CD14-positive monocyte (primary cell): ENCODE measurements around the gene RIMS1. TPM values are rescaled to one million over a fixed set of nuclear protein-coding genes. Genes with fewer than 3 reads are reported as not detected.

Experiments
- DNase-seq, 3 donors: peaks; one replicate each; pipeline ENCODE4 v3.0.0-alpha.2; 2011 to 2022
- H2AFZ ChIP-seq: 2 replicates; pipeline ENCODE4 v1.6.0; 2012; ENCODE audit warnings: mild to moderate bottlenecking, low read depth, low read length, inconsistent platforms; ENCODE audit not compliant: insufficient read depth, poor library complexity, severe bottlenecking
- H3K27ac ChIP-seq, 2 donors: 1 replicate in 1 of 2; 2 replicates in 1 of 2; pipeline ENCODE4 v1.5.1; 2012 to 2013; ENCODE audit warnings: low read length in 2 of 2, control low read depth in 1 of 2, inconsistent platforms in 1 of 2, low read depth in 1 of 2, mild to moderate bottlenecking in 1 of 2
- H3K27me3 ChIP-seq, 2 donors: one replicate each; pipeline versions ENCODE4 v1.6.0 to v1.6.1; 2011 to 2013; ENCODE audit warnings: low read length in 2 of 2; ENCODE audit not compliant: control insufficient read depth in 2 of 2, insufficient read depth in 2 of 2
- H3K36me3 ChIP-seq, 2 donors: replicated peaks in 1 of 2; 1 replicate in 1 of 2; 2 replicates in 1 of 2; pipeline versions ENCODE4 v1.5.1 to v1.6.1; 2012 to 2013; ENCODE audit warnings: low read length in 2 of 2, control low read depth in 1 of 2, inconsistent platforms in 1 of 2, mild to moderate bottlenecking in 1 of 2; ENCODE audit not compliant: insufficient read depth in 2 of 2, control insufficient read depth in 1 of 2
- H3K4me1 ChIP-seq, 2 donors: 1 replicate in 1 of 2; 2 replicates in 1 of 2; pipeline versions ENCODE4 v1.5.1 to v1.6.1; 2012 to 2013; ENCODE audit warnings: low read length in 2 of 2, control low read depth in 1 of 2, inconsistent platforms in 1 of 2, mild to moderate bottlenecking in 1 of 2, moderate library complexity in 1 of 2; ENCODE audit not compliant: insufficient read depth in 2 of 2, control insufficient read depth in 1 of 2
- H3K4me2 ChIP-seq: replicated peaks from 2 replicates; pipeline ENCODE3; 2012; ENCODE audit warnings: low read length, moderate library complexity, mild to moderate bottlenecking; ENCODE audit not compliant: poor library complexity, severe bottlenecking; ENCODE audit errors: extremely low read depth
- H3K4me3 ChIP-seq, 3 experiments: fragments of 200-600 bp in 1 of 3; sonication (generic) in 1 of 3; replicated peaks in 1 of 3; 1 replicate in 2 of 3; 2 replicates in 1 of 3; pipeline ENCODE4 v1.5.1; 2011 to 2013; ENCODE audit warnings: low read length in 3 of 3, mild to moderate bottlenecking in 3 of 3, control low read depth in 2 of 3, low read depth in 2 of 3, inconsistent platforms in 1 of 3, moderate library complexity in 1 of 3
- H3K79me2 ChIP-seq: 2 replicates; pipeline ENCODE4 v1.6.0; 2012; ENCODE audit warnings: mild to moderate bottlenecking, control low read depth, inconsistent platforms, low read length, moderate library complexity; ENCODE audit not compliant: insufficient read depth
- H3K9ac ChIP-seq: 2 replicates; pipeline ENCODE4 v1.6.0; 2017; ENCODE audit warnings: low read length, mild to moderate bottlenecking; ENCODE audit not compliant: insufficient read depth, poor library complexity, severe bottlenecking
- H3K9me3 ChIP-seq, 2 donors: replicated peaks in 1 of 2; 1 replicate in 1 of 2; 2 replicates in 1 of 2; pipeline versions ENCODE4 v1.5.1 to v1.6.1; 2012 to 2013; ENCODE audit warnings: low read length in 2 of 2, control low read depth in 1 of 2; ENCODE audit not compliant: control insufficient read depth in 1 of 2, insufficient read depth in 1 of 2
- H4K20me1 ChIP-seq: 2 replicates; pipeline ENCODE4 v1.6.0; 2012; ENCODE audit warnings: mild to moderate bottlenecking, low read length, control low read depth, moderate library complexity; ENCODE audit not compliant: insufficient read depth
- H3K27ac Mint-ChIP-seq, 7 donors: one replicate each; pipeline ENCODE4 v1.8.0; 2020; ENCODE audit warnings: mild to moderate bottlenecking in 7 of 7, mixed read lengths in 7 of 7, moderate library complexity in 6 of 7, inconsistent platforms in 2 of 7
- H3K27me3 Mint-ChIP-seq, 3 donors: one replicate each; pipeline ENCODE4 v1.8.0; 2021 to 2022; ENCODE audit warnings: low read depth in 3 of 3, mild to moderate bottlenecking in 3 of 3, mixed read lengths in 3 of 3, moderate library complexity in 3 of 3, inconsistent platforms in 1 of 3
- H3K36me3 Mint-ChIP-seq, 2 donors: one replicate each; pipeline ENCODE4 v1.8.0; 2020; ENCODE audit warnings: mixed read lengths in 2 of 2, inconsistent platforms in 1 of 2, mild to moderate bottlenecking in 1 of 2
- H3K4me1 Mint-ChIP-seq: one replicate; pipeline ENCODE4 v1.8.0; 2020; ENCODE audit warnings: mild to moderate bottlenecking, mixed read lengths
- H3K4me3 Mint-ChIP-seq, 2 donors: one replicate each; pipeline ENCODE4 v1.8.0; 2020; ENCODE audit warnings: mild to moderate bottlenecking in 2 of 2, mixed read lengths in 2 of 2, moderate library complexity in 1 of 2
- H3K9me3 Mint-ChIP-seq, 7 donors: one replicate each; pipeline ENCODE4 v1.8.0; 2020 to 2022; ENCODE audit warnings: mixed read lengths in 7 of 7, mild to moderate bottlenecking in 6 of 7, moderate library complexity in 6 of 7, inconsistent platforms in 2 of 7
- CTCF ChIP-seq: fragments of 200-600 bp; IDR thresholded peaks from one replicate; pipeline ENCODE4 v1.8.0; 2022; ENCODE audit warnings: antibody characterized with exemption, mild to moderate bottlenecking
- WGBS: methylation state at CpG from one replicate; pipeline ENCODE4 v1.1.5; 2013; ENCODE audit warnings: missing lambda C conversion rate; ENCODE audit not compliant: insufficient coverage; 5-methylcytosine and 5-hydroxymethylcytosine counted together
- intact Hi-C, 2 donors: fragments of 100-400 bp; cut with micrococcal nuclease; formaldehyde crosslinking; loops; one replicate each; pipeline versions ENCODE4 v1.15.0 to v1.15.1; 2023
- polyA plus RNA-seq, 3 donors: library from polyadenylated mRNA; depleted of rRNA in 1 of 3; unstranded in 2 of 3; stranded (reverse) in 1 of 3; fragments of 300-500 nt in 2 of 3; fragments of >200 nt in 1 of 3; fragmentation: Illumina TruSeq in 2 of 3; gene quantifications; 1 replicate in 2 of 3; 2 replicates in 1 of 3; pipeline ENCODE4 v1.2.3, GENCODE V29; 2012 to 2021

The RIMS1 gene
- polyA plus RNA-seq, 3 donors: not detected

DNA sequence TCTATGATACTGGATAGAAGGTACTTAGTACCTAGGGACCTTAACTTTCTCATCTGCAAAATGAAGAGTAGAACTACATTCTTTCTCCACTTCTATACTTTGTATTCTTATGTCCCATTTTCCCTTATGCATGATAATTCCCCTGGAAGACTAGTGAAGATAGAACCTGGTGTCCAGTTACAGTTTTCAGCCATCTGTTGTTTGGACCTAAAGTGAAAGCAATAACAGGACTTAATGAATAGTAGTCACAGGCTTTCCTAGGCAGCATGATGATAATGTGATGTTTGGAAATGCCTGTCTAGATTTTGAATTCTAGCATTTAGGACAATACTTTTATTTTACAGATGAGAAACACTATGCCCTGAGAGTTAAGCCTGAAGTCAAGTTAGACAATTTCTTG lies 153.8 kb downstream of the RIMS1 start:
- H3K9ac ChIP-seq: no peak overlapping the region
- Mint-ChIP-seq H3K27ac (no peak overlapping the region), H3K9me3 (no peaks in the 10 kb centered on the region), H3K4me3 (no peak overlapping the region), H3K27me3 (peaks cover 0 to 2% (median 0%) of the 10 kb centered on the region in 3 donors), H3K4me1 (no peaks in the 10 kb centered on the region), H3K36me3 (no peaks in the 10 kb centered on the region)
- no peak for TF ChIP-seq CTCF
- H3K36me3 ChIP-seq: no peaks in the 10 kb centered on the region
- no peaks in the 10 kb centered on the region for H3K9me3 ChIP-seq
- no peaks in the 10 kb centered on the region for H4K20me1 ChIP-seq
- H3K27ac ChIP-seq: no peak overlapping the region
- no peaks in the 10 kb centered on the region for H3K4me1 ChIP-seq
- no peak overlapping the region for H3K4me3 ChIP-seq
- DNase-seq: no peak
- no peak overlapping the region for H3K4me2 ChIP-seq
- H2AFZ ChIP-seq: no peak overlapping the region
- H3K79me2 ChIP-seq: no peaks in the 10 kb centered on the region
- H3K27me3 ChIP-seq: no peaks in the 10 kb centered on the region
- intact Hi-C loops: no loop called here

DNA sequence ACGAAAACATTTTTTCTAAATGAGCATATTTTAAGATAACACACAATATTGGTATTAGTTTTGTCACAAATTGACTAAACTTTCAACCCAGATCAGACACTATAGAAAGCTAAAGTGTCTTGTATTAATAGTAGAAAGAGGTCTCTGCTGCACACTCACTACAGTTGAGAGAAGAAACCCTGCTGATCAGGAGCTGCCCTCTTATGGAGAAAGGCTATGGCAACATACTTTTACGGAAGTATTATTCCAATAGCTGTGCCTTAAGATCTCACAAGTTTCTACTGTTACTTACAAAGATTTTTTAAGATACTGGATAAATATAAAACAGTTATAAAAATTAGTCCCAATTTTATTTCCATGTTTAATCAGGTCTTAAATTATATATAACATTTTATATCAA lies 155.7 kb downstream of the RIMS1 start:
- WGBS: no CpG with 5 or more reads among the region's 2 CpGs
- H3K27me3 ChIP-seq: no peaks in the 10 kb centered on the region
- Mint-ChIP-seq H3K36me3 (no peaks in the 10 kb centered on the region), H3K27ac (no peak overlapping the region), H3K4me1 (no peaks in the 10 kb centered on the region), H3K9me3 (no peaks in the 10 kb centered on the region), H3K27me3 (peaks cover 0 to 2% (median 0%) of the 10 kb centered on the region in 3 donors), H3K4me3 (no peak overlapping the region)
- no peaks in the 10 kb centered on the region for H3K4me1 ChIP-seq
- H3K9me3 ChIP-seq: no peaks in the 10 kb centered on the region
- H3K79me2 ChIP-seq: no peaks in the 10 kb centered on the region
- no peak overlapping the region for H2AFZ ChIP-seq
- intact Hi-C loops: no loop called here
- H3K4me2 ChIP-seq: no peak overlapping the region
- no peaks in the 10 kb centered on the region for H3K36me3 ChIP-seq
- TF ChIP-seq CTCF: no peak
- H3K9ac ChIP-seq: no peak overlapping the region
- no peak overlapping the region for H3K4me3 ChIP-seq
- H3K27ac ChIP-seq: no peak overlapping the region
- DNase-seq: no peak
- H4K20me1 ChIP-seq: no peaks in the 10 kb centered on the region
